ENCODE measurements around the gene ZCCHC17. TPM values are rescaled to one million over a fixed set of nuclear protein-coding genes. Genes with fewer than 3 reads are reported as not detected.

ZCCHC17 gene
- total RNA-seq, 1 experiment from 2014 or later = 48.8 TPM

DNA sequence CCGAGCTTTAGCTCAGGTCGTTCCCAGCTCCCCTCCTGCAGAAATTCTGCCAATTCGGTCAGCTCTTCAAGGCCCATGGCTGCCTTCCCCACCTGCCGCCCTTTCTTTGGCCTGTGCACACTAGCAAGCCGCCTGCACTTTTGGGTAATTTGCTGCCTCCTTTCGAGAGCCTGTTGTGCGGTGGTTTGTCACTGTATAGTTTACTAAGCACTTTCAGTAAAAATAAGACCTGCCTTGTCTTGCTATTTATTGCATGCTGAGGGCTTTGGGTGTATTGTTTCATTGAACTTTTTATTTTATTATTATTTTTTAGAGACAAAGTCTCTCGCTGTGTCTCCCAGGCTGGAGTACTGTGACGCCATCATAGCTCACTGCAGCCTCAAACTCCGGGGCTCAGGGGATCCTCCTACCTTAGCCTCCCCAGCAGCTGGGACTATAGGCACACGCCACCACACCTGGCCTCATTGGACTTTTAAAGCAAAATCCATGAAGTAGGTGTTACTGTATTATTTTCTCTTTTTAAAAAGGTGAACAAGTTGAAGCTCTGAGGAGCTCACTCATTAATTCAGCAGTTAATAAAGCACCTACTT lies 77.2 kb downstream of the ZCCHC17 start:
- peaks cover 11% of the 10 kb centered on the region for H3K4me1 ChIP-seq (ENCODE audit: insufficient read depth, low read length, poor library complexity, severe bottlenecking)
- no peak for TF ChIP-seq EZH2 (IDR thresholded peaks at IDR 0.05; ENCODE audit: borderline replicate concordance, low read depth, low read length, poor library complexity, severe bottlenecking)
- TF ChIP-seq, protein P1, sequence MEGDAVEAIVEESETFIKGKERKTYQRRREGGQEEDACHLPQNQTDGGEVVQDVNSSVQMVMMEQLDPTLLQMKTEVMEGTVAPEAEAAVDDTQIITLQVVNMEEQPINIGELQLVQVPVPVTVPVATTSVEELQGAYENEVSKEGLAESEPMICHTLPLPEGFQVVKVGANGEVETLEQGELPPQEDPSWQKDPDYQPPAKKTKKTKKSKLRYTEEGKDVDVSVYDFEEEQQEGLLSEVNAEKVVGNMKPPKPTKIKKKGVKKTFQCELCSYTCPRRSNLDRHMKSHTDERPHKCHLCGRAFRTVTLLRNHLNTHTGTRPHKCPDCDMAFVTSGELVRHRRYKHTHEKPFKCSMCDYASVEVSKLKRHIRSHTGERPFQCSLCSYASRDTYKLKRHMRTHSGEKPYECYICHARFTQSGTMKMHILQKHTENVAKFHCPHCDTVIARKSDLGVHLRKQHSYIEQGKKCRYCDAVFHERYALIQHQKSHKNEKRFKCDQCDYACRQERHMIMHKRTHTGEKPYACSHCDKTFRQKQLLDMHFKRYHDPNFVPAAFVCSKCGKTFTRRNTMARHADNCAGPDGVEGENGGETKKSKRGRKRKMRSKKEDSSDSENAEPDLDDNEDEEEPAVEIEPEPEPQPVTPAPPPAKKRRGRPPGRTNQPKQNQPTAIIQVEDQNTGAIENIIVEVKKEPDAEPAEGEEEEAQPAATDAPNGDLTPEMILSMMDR (conservative IDR thresholded peaks at IDR 0.05; ENCODE audit: low read depth, low read length) = no peak
- DNase-seq (ENCODE audit: low spot score) = no peak
- peak overlapping the region; percentile 43 for H3K4me3 ChIP-seq (ENCODE audit: low read depth, low read length, poor library complexity, severe bottlenecking)
- no peaks in the 10 kb centered on the region for H3K36me3 ChIP-seq (ENCODE audit: insufficient read depth, low read length, poor library complexity, severe bottlenecking)
- ChIA-PET CTCF (interaction anchor here (0.5 to 1.4 kb wide), 2 partner anchors 93 to 415 kb away, joined by 3 to 5 read pairs; no protein-coding TSS in a partner anchor), POLR2A (ENCODE audit: low non-redundant PET) (no interaction called here)
- no peaks in the 10 kb centered on the region for H3K27me3 ChIP-seq (replicated peaks; ENCODE audit: insufficient read depth, low read depth, low read length, poor library complexity)
- intact Hi-C loops (cut with micrococcal nuclease; ENCODE audit: unreplicated experiment) = no loop called here
- no TSS peak for BruUV-seq (replicated peaks)
- no peaks in the 10 kb centered on the region for H3K9me3 ChIP-seq (ENCODE audit: low read depth, low read length, poor library complexity, severe bottlenecking)
- H3K27ac ChIP-seq (ENCODE audit: low read depth, low read length, poor library complexity, severe bottlenecking) = no peak overlapping the region

DNA sequence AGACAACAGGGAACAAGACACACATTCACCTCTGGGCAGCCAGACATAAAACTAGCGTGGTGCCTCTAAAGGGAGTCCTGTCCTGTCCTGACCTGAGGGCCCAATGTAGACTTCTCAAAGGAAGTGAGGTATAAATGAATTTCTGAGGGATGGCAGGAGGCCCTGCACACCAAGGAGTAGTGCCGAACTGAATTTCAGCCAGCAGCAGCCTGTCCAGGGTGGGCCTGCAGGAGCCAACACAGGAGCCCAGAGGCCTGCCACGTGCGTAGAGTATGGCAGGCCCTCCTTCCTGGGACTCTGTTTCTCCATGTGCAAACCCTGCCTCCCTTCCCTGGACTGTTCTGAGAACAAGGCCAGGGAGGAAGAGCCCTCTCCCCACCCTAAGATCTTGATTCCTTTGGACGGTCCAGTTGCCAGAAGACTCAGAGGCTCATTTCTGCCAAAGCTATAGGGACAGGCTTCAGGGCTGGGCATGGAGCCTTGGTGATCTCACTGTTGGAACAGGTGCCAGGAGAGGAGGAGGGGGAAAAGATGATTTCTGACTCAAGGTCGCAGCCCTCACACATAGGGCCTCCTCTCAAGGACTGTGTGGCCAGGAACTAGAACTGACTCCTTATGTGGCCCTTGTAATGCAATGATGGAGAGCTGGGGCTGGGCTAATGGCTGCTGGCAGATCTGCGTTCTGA lies 77.8 kb downstream of the ZCCHC17 start:
- H3K36me3 ChIP-seq (ENCODE audit: insufficient read depth, low read length, poor library complexity, severe bottlenecking) = no peaks in the 10 kb centered on the region
- no peak overlapping the region for H3K27ac ChIP-seq (ENCODE audit: low read depth, low read length, poor library complexity, severe bottlenecking)
- DNase-seq (ENCODE audit: low spot score) = no peak
- H3K4me3 ChIP-seq (ENCODE audit: low read depth, low read length, poor library complexity, severe bottlenecking) = no peak overlapping the region
- no peaks in the 10 kb centered on the region for H3K9me3 ChIP-seq (ENCODE audit: low read depth, low read length, poor library complexity, severe bottlenecking)
- intact Hi-C loops (cut with micrococcal nuclease; ENCODE audit: unreplicated experiment) = no loop called here
- TF ChIP-seq, protein P1 (conservative IDR thresholded peaks at IDR 0.05; ENCODE audit: low read depth, low read length) = no peak
- no peak for TF ChIP-seq EZH2 (IDR thresholded peaks at IDR 0.05; ENCODE audit: borderline replicate concordance, low read depth, low read length, poor library complexity, severe bottlenecking)
- BruUV-seq (replicated peaks) = no TSS peak
- H3K4me1 ChIP-seq (ENCODE audit: insufficient read depth, low read length, poor library complexity, severe bottlenecking) = peaks cover 11% of the 10 kb centered on the region
- ChIA-PET POLR2A (ENCODE audit: low non-redundant PET) (no interaction called here), CTCF (no interaction called here)
- H3K27me3 ChIP-seq (replicated peaks; ENCODE audit: insufficient read depth, low read depth, low read length, poor library complexity) = no peaks in the 10 kb centered on the region

DNA sequence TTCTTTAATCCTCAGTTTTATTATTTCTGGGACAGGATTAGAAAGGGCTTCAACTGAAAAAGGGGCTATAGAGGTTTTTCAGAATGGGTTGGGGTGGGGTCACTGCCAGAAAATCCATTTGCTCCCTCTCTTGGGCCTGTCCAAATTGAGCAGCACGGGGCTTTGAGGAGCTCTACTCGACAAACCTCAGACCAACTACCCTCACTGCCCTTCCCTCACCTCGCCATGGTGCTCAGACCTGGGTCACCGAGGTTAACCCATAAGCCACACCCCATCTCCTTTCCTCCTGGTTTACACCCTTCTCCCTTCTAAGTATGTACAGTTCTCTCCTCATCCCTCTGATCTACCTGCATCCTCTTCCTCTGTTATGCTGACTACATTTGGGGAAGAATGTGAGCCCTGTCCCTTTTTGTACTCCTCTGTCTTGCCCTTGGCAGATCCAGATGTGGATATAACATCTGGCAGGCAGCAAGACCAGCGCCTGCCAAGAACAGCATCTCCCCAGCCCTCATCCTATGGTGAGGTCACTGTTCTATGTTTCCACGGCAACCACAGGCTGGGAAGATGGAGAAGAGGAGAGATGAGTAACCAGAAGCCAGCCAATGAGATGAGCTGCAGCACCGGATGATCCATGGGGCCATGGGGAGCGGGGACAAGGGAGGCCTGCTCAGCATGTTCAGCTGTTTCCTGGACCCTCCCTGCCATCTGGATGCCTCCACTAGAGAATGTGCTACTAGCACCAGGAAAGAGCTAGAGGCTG lies 79.7 kb downstream of the ZCCHC17 start:
- TF ChIP-seq EZH2 (IDR thresholded peaks at IDR 0.05; ENCODE audit: borderline replicate concordance, low read depth, low read length, poor library complexity, severe bottlenecking) = no peak
- TF ChIP-seq, protein P1 (conservative IDR thresholded peaks at IDR 0.05; ENCODE audit: low read depth, low read length) = no peak
- POLR2A ChIA-PET (ENCODE audit: low non-redundant PET) = no interaction called here
- Histone ChIP-seq H3K36me3 (ENCODE audit: insufficient read depth, low read length, poor library complexity, severe bottlenecking) (no peaks in the 10 kb centered on the region), H3K9me3 (ENCODE audit: low read depth, low read length, poor library complexity, severe bottlenecking) (no peaks in the 10 kb centered on the region), H3K4me1 (ENCODE audit: insufficient read depth, low read length, poor library complexity, severe bottlenecking) (peaks cover 11% of the 10 kb centered on the region), H3K4me3 (ENCODE audit: low read depth, low read length, poor library complexity, severe bottlenecking) (no peak overlapping the region), H3K27me3 (replicated peaks; ENCODE audit: insufficient read depth, low read depth, low read length, poor library complexity) (no peaks in the 10 kb centered on the region), H3K27ac (ENCODE audit: low read depth, low read length, poor library complexity, severe bottlenecking) (no peak overlapping the region)
- no TSS peak for BruUV-seq (replicated peaks)
- peak; percentile 76 for DNase-seq (ENCODE audit: low spot score)
- CTCF ChIA-PET = no interaction called here
- intact Hi-C loops (cut with micrococcal nuclease; ENCODE audit: unreplicated experiment) = no loop called here
